Activated CD8-positive, alpha-beta memory T cell treated with anti-CD3 and anti-CD28 coated beads for 48 hours (primary cell): ENCODE results near the gene MAGI1.

Experiments
- DNase-seq, 3 experiments: peaks; one replicate each; pipeline ENCODE4 v3.0.0-alpha.2; 2020; ENCODE audit warnings: low read depth in 2 of 3, low spot score in 2 of 3

The MAGI1 gene

DNA sequence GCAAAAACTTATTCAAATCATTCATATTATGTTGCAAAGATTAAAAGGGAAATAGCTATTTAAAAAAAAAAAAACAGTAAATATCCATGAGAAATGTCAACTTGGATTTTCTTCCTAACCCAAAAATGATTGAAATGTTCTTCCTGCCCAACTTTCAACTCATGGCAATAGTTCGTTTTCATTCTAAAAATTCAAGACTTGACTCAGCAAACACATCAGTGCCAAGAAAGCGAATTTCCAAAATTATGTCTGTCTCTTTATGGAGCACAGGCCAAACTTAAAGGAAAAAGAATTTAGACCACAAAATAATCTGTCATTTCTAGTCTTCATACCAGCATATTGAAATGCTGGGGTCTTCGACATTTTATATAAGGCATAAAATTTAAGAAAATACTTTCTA, 63.7 kb downstream of the MAGI1 start:
- no peak for DNase-seq

DNA sequence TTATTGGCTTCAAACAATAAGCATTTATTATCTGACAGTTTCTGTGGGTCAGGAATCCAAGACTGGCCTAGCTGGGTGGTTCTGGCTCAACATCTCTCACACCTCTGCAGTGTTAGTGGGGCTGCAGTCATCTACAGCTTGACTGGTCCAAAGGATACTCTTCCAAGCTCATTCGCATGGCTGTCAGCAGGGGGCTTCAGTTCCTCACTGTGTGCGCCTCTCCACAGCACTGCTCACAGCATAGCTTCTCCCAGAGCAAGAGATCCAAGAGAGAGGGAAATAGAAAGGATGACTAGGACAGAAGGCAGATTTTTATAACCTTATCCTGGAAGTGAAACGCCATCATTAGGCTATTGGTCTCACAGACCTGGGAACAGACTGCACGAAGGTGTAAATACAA, 64.2 kb downstream of the MAGI1 start:
- no peak for DNase-seq

DNA sequence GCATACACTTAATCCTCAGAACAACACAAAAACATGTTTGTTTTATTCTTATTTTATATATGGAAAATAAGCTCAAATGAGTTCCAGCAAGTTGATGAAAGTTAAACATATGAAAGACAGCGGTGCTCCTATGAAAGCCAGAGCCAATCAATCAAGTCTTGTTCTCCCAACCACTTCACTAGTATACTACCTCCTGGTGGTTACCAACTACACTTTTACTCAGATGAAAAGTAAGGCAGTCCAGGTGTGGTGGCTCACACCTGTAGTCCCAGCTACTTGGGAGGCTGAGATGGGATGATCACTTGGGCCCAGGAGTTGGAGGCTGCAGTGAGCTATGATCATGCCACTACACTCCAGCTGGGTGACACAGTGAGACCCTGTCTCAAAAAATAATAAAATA, 66.0 kb downstream of the MAGI1 start:
- no peak for DNase-seq

DNA sequence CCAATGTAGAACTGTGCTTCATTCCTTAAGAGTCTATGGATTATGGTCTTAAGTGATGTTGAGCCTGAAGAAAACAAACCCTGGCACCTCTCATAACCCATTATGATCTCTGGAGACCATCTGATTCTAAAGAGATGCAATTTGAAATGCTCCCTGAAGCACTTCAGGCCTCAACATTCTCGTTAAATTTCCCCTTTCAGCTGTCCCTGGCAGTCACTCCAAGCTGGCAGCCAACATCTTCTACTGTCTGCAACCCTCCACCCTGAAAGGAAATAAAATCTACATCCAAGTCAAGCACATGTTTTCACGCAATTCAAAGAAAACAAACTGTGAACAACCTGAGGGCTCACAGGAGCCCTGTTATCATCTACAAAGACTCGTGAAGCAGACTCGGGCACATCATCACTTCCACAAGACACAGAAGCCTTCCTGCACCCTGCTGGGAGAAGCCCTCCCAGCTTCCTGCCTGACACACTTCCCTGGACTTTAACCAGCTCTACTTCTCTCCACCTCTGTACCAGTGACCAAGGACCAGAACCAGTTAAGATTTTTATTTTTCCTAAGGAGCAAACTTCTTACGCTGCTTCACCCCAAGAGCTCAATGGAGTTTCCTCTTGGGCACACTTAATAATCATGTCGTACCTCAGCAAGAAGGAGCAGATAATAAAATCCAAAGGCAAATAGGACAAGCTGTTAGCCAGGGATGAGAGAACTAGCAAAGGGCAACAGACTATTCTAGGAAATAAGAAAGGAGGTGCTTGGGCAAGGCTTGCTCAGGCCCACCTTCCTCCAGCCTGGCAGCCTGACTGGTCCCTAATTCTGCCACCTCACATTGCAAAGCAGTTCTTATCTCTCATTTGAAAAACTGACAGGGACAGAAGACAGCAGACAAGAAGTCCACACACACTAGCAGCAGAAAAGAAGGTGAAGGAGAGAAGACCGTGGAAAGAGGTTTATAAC, 67.1 kb downstream of the MAGI1 start:
- no peak for DNase-seq

DNA sequence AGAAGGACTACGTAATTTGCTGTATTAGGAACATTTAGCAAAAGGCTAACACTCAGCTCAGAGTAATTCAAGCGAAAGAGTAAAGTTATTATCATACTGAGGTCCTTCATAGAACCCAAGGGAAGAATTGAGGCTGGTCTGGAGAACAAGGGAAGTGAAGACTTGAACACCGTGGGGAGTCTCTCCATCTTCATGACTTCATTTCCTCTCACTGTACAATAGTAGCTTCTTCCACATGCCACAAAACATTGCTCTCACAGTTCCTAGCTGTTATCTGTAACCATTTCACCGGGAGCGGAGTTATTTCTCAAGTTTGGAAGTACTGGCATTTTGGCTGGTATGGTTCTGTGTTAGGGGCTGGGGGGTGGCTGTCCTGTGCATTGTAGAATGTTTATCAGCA, 69.7 kb downstream of the MAGI1 start:
- DNase-seq: no peak

DNA sequence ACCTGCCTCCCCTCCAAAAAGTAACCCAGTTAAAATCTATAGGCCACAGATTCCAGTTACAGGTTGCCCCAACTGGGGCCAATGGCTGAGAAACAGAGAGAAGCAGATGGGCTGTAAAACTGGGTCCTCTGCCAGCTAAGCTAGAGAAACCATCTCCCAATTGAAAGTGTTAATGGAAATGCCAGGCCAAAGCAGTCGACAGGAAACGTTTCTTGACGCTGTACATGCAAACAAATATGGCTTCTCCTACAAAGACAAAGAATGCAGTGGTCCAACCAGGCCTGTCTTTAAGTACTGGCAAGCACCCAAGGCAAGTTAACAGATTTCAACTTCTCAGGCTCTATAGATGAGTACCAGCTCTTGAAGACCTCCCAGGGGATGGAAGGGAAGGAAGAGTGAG, 71.3 kb downstream of the MAGI1 start:
- no peak for DNase-seq

DNA sequence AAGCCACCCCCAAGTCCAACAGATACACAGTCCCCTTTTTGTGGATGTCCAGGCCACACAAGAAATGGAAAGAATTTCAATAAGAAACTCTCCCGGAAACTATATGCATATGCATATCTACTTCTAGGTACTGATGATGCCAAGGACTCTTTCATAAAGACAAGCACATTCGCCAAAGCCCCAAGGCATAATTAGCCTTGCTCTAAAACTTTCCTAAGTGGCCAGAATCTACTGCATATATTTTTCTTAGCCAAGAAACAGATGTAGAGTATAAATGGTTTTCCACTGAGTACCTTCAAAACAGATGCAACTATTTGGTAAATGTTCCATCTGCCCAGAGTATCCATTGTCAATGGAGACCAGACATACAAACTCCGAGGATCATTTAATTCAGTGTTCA, 73.9 kb downstream of the MAGI1 start:
- no peak for DNase-seq

DNA sequence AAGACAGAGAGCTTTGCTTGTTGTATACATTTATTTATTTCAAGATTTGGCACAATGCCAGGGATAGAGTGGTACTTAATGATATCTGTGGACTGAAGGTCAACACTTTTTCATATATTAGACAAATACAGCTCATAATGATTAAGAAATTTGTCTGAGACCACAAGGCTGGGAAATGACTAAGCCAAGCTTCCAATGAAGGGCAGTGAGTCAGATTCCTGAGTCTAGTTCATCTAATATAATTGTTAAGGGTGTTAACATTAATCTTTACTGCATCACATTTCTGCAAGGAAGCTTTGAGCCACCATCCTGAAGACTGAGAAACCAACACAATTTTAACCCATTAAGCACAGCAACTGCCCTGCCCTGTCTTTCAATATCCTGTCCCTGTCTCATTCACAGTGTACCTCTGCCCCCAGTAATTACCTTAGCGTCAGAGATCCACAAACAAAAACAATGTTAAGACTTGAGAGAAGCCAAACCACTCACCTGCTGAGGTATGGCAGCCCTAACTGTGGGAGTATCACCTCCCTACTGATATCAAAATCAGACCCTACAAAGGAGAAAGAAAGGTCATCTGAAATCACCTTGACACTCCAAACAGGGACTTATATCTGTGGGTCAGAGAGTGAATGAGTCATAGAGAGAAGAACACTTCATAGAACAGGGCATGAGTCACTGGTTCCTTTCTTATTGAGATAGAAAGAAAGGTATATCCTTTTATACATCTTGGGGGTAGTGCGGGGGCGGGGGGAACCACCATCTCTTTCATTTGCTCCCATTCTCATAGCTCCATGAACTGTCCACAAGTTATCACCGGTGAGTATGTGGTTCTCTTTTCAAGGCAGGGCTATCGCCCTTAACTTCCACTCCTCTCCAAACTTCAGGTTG, 74.7 kb downstream of the MAGI1 start:
- peak; percentile 5 to 16 (median 6) for DNase-seq

DNA sequence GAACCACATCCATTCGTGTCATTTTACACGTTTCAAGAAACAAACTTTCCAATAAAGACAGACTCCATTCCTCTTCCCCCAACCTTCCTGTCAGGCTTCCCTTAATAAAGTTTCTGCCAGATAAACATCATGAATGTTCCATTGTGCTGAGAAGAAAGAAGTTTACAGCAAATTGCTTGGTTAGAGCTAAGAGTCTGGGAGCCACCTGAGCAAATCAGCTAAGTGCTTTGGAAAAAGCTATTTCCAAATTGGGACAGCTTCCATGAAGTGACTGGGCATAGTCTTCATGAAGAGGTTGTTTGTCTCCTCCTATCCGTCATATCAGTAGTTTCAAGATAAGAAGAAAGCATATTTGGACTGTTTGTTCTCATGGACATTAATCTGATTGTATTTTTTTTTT, 77.0 kb downstream of the MAGI1 start:
- DNase-seq: no peak

DNA sequence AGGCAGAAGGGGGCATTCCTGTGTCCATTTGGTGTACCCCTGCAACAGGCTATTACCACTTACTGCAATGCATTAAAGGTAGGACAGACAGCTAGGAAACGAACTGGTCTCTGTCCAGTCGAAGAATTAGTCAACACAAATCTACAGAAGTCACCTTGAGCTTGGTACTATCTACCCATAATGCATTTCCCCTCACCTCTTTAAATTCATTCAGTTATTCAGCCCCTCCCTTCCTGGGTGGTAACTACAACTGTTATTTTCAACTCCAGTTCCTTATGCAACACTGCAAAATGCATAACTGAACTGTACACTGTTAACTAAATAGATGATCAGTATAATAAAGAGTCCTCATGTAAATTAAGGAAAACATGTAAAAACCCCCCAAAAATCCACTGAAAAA, 77.6 kb downstream of the MAGI1 start:
- no peak for DNase-seq

DNA sequence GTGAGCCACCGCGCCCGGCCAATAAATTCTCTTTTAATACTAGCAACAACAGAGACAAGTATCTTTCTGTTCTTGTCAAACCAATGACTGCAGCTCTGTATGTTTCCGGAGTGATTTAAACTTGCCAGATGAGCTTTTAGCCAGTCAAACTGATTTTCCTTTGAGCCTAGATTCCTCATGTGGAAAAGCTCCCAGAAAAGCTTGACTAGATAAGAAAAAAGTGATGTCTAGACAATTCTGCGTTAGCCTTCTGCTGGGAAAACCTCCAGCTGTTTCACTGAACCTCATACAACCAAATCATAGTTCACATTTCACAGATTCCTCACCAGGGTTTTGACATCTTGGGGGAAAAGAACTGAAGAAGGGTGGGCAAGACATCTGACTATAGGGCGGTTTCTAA, 78.6 kb downstream of the MAGI1 start:
- no peak for DNase-seq

DNA sequence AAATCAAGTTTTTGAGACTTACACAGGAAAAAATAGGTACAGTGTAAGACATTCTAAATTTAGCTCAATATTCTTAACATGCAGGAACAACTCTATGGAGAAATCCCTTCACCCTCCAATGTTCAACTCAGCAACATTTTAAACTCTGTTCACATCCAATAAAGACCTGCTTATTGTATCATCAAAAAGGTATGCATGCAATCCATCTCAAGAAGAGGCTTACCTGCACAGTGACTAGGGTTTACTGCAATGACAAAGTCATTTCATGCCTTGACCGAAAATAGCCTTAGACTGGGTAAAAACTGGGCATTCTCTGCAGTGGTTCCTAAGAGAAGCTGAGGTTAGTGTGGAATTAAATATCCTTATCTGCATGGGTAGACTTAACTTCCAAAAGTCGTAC, 80.5 kb downstream of the MAGI1 start:
- no peak for DNase-seq

DNA sequence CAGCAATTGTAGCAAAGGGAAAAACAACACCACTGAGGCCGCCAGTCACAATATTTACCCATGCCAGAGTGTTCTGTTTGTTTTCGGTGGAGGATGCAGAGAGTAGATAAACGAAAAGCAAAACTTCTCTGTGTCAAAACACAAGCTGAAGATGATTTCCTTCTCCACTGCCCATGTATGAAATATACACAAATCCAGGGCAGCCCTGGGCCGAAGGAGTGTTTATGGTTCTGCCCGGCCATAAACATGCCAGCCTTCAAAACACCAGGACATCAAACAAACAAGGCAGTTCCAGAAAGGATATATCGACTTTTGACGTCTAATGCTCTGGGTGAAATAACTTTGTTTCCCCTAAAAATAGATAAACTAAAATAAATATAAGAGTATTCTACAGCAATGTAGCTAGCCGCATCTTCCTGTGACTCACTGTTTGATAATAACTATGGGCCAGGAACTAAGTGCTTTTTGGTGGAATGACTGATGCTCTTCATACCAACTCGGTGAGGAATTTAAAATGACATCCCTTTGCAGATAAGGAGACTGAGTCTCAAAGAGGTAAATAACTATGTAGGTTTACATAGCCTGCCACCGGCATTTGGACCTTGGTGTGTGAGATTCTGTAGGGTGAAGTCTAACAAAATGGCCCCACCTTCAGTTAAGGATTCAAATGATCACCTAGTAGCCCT, 82.8 kb downstream of the MAGI1 start:
- DNase-seq: no peak

DNA sequence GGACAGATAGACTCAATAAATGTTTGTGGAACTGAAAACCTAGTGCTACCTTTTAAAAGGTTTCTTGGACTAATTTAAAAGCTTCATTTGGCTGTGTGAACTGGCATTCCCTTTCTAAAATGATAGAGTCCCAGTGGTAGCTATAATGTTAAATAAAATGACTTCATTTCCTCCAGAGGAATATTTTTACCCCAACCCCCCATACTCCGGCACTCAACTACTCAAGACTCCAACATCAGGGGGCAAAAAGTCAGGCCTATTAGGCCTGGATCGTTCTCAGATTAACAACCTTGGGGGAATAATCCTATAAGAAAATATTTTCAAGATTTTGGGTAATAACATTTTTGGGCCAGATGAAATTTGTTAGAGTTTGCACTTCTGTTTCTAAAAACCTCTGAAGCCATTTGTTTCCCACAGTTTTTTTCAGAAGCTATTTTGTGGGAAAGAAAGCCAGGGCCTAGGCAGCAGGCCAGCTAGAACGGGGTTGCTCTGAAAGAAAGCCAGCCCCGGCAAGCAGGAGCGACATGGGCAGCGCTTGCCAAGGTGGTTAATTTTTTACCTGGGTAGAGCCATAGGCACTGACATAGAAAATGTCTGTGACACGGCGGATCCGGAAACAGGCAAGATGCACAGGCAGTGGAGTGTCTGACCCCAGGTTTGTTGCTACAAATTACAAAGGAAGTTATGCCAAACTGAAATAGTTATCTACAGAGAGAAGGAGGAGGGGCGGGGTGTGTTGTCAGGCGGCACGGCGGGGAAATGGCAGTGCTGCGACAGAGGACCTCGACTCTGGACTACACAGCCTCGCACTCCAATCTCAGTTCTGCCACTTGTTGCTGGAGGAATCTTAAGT, 84.6 kb downstream of the MAGI1 start:
- no peak for DNase-seq

DNA sequence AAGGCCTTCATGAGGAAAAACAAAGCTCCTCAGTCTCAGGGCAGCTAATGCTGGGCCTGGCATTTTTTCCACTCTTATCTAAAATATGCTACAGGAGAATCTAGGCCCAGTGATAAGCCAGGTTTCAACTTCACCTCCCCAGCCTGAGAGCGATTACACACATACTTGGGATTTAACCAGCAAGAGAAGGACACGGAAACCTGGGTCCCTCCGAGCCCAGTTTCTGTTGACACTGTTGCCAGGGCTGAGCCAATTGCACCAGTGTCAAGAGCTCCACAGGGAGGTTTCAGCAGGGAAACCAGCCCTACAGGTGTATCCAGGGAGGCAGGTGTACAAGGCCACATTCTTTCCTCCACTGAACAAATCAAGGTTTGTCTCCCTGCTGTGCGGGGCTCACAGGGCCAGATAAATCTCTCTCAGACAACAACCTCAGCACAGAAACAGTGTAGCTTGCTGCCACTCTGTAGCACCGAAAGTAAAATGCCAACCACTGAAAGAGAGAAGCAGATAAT, 85.4 kb downstream of the MAGI1 start:
- DNase-seq: no peak

DNA sequence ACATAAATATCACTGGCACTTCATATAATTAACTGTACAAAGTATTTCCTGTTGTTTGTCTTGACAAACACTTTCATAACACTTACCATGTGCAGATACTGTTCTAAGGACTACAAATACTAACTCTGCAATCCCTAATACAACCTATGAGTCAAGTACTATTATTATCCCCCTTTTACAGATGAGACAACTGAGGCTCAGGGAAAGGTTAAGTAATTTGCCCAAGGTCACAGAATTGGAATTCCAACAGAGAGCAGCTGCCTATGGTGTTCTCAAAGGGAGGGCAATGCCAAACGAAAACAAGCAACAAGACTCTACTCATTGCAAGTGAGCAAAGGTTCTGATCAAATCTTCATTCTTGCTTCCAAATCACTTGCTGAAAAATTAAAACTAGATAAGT, 85.9 kb downstream of the MAGI1 start:
- DNase-seq: no peak

DNA sequence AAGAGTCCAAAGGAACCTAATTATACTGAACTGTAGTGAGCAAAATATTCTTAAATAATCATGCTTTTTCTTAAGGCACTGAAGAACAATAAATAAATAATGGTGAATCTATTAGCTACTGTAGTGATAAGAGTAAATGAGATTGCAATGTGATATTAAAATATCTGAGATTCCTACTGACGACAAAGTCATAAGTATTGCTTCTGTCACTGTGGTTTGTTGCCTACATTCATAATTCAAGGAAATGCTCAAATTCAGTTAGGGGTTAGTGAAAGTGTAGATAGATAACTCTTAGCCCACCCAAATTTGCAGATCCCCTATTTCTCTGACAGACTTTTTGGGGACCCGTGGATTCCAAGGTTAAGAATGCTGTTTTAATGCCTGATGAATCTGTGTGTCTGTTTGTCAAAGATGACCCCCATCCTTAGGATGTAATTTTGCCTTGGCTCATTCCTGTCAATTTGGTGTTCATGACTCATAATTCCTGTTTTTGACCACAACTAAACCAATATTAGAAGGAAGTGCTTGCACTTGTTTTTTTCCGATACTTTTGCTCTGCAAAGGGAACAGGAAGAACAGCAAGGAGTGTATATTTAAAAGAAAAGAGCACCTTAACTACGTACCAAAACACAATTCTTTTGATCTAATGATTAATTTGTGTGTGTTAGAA, 86.7 kb downstream of the MAGI1 start:
- no peak for DNase-seq

DNA sequence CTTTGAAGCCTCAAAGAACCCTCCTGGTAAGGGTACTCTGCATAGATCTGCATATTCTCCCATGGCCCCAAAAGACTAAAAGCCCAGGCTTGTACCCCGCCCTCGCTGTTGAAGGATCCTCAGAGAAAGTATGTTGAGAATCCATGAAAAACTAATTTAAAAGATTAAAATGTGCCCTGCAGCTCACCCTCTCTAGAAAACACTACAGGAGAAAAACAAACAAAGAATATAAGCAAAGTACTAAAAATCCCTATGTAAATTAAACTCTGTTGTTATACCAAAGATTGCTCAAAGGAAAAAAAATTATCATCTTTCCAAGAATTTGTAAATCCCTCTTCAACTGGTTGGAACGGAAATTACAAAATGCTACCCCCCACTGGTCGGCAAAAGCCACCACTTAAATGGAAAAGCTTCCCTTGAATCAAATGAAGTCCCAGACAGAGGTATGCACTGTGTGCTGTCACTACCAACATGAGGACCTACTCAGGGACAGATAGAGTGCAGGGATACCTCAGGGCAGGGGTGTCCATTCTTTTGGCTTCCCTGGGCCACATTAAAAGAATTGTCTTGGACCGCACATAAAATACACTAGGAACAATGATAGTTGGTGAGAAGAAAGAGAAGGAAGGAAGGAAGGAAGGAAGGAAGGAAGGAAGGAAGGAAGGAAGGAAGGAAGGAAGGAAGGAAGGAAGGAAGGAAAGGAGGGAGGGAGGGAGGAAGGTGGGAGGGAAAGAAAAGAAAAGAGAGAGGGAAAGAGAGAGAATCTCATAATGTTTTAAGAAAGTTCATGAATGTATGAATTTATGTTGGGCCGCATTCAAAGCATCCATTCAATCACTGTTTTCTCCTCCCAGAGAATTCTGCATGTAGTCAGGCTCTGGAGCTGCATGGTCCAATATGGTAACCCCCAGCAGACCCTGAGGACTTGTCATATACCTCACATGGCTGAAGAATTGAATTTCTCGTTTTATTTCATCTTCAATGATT, 88.1 kb downstream of the MAGI1 start:
- DNase-seq: no peak
